Upper lobe of left lung (tissue), 6 donors: Measurements from ENCODE around the gene TMTC2. TPM values are rescaled to one million over a fixed set of nuclear protein-coding genes. Genes with fewer than 3 reads are reported as not detected.

ENCODE experiments used
- ATAC-seq, 2 donors: fragments of 200-7000 bp; cut with Tn5 transposase; one replicate each; pipeline ENCODE4 v1.9.1; 2022; ENCODE audit warnings: mild to moderate bottlenecking in 2 of 2, moderate library complexity in 2 of 2; ENCODE audit not compliant: low FRiP score in 2 of 2
- DNase-seq, 2 donors: peaks; one replicate each; pipeline ENCODE4 v3.0.0-alpha.2; 2019 to 2020
- H3K27ac ChIP-seq, 4 donors: fragments of 200-600 bp; sonication (generic); one replicate each; pipeline ENCODE4 v1.5.1; 2016 to 2019
- H3K27me3 ChIP-seq, 4 donors: fragments of 200-600 bp; sonication (generic); one replicate each; pipeline ENCODE4 v1.5.1; 2017 to 2019
- H3K36me3 ChIP-seq, 4 donors: fragments of 200-600 bp; sonication (generic); one replicate each; pipeline ENCODE4 v1.5.1; 2016 to 2019
- H3K4me1 ChIP-seq, 4 donors: fragments of 200-600 bp; sonication (generic); one replicate each; pipeline ENCODE4 v1.5.1; 2018 to 2019
- H3K4me3 ChIP-seq, 4 donors: fragments of 200-600 bp; sonication (generic); one replicate each; pipeline ENCODE4 v1.5.1; 2017 to 2019; ENCODE audit warnings: mild to moderate bottlenecking in 2 of 4, moderate library complexity in 1 of 4
- H3K9me3 ChIP-seq, 4 donors: fragments of 200-600 bp; sonication (generic); one replicate each; pipeline ENCODE4 v1.5.1; 2018 to 2019
- CTCF ChIP-seq, 6 experiments: fragments of 450-650 bp in 4 of 6; fragments of 200-600 bp in 2 of 6; sonication (generic) in 2 of 6; IDR thresholded peaks; one replicate each; pipeline ENCODE4 v1.5.1; 2016 to 2019; ENCODE audit warnings: antibody characterized with exemption in 6 of 6
- EP300 ChIP-seq, 4 donors: sonication (generic); formaldehyde crosslinking; IDR thresholded peaks; one replicate each; pipeline ENCODE4 v1.5.1; 2017; ENCODE audit warnings: antibody characterized with exemption in 4 of 4, control low read depth in 2 of 4
- POLR2A ChIP-seq, 4 donors: fragments of 450-650 bp; IDR thresholded peaks; one replicate each; pipeline ENCODE4 v1.5.1; 2016 to 2017; ENCODE audit warnings: antibody characterized with exemption in 4 of 4, mild to moderate bottlenecking in 2 of 4
- POLR2AphosphoS5 ChIP-seq, 2 donors: sonication (generic); formaldehyde crosslinking; IDR thresholded peaks; one replicate each; pipeline ENCODE4 v1.5.1; 2017; ENCODE audit warnings: antibody characterized with exemption in 2 of 2
- WGBS, 2 donors: methylation state at CpG; one replicate each; pipeline ENCODE4 v1.1.5; 2017 to 2018; 5-methylcytosine and 5-hydroxymethylcytosine counted together
- total RNA-seq, 6 donors: library from RNA; depleted of rRNA in 4 of 6; stranded (reverse); fragments of >200 nt in 4 of 6; gene quantifications; one replicate each; pipeline versions ENCODE4 v1.1.0 to v1.2.1, GENCODE V29; 2016 to 2021
- donor health status: DM: no; HTN: no; CAD: no; lungs with moderate emphysema.
- donor health status: DM: no; HTN: yes; CAD: no; lungs with severe emphysema.

Gene TMTC2
- total RNA-seq, 6 donors from 2014 or later = 21.2 to 37.7 (median 26.8) TPM

- Histone ChIP-seq H3K36me3 (no peaks in the 10 kb centered on the region), H3K4me1 (no peaks in the 10 kb centered on the region), H3K27ac (no peak overlapping the region), H3K9me3 (no peaks in the 10 kb centered on the region), H3K27me3 (no peaks in the 10 kb centered on the region), H3K4me3 (no peak overlapping the region)
- 85 to 87% methylated on average over 6 of the region's 6 CpGs for WGBS, 2 donors
- ATAC-seq (no peak), DNase-seq (no peak)
- TF ChIP-seq CTCF (IDR thresholded peaks at IDR 0.05) (no peak), EP300 (IDR thresholded peaks at IDR 0.05) (no peak), POLR2AphosphoS5 (IDR thresholded peaks at IDR 0.05) (no peak), POLR2A (IDR thresholded peaks at IDR 0.05) (no peak)
These were observed 390.3 kb downstream of the TMTC2 start for GRCh38 chr12:83077041-83077440.

GRCh38 chr12:83082690-83083276 lies 396.1 kb downstream of the TMTC2 start:
- Histone ChIP-seq H3K27ac (no peak overlapping the region), H3K36me3 (no peaks in the 10 kb centered on the region), H3K9me3 (no peaks in the 10 kb centered on the region), H3K4me1 (no peaks in the 10 kb centered on the region), H3K27me3 (no peaks in the 10 kb centered on the region), H3K4me3 (no peak overlapping the region)
- DNase-seq = no peak
- no peak for ATAC-seq
- TF ChIP-seq CTCF (IDR thresholded peaks at IDR 0.05) = no peak
- no peak for TF ChIP-seq POLR2A (IDR thresholded peaks at IDR 0.05)
- TF ChIP-seq POLR2AphosphoS5 (IDR thresholded peaks at IDR 0.05) = no peak
- TF ChIP-seq EP300 (IDR thresholded peaks at IDR 0.05) = no peak
- WGBS, 2 donors = 52 to 53% methylated on average over 5 of the region's 5 CpGs

- TF ChIP-seq EP300 (IDR thresholded peaks at IDR 0.05) (no peak), POLR2AphosphoS5 (IDR thresholded peaks at IDR 0.05) (no peak), POLR2A (IDR thresholded peaks at IDR 0.05) (no peak), CTCF (IDR thresholded peaks at IDR 0.05) (no peak)
- no peak for ATAC-seq
These were observed 396.9 kb downstream of the TMTC2 start for GRCh38 chr12:83083616-83084015.

GRCh38 chr12:83084516-83085234 lies 398.0 kb downstream of the TMTC2 start:
- H3K36me3 ChIP-seq = no peaks in the 10 kb centered on the region
- H3K4me3 ChIP-seq = no peak overlapping the region
- WGBS, 2 donors = 61 to 70% methylated on average over 3 of the region's 3 CpGs
- H3K27ac ChIP-seq = no peak overlapping the region
- DNase-seq (no peak), ATAC-seq (no peak)
- TF ChIP-seq POLR2A (IDR thresholded peaks at IDR 0.05) (no peak), EP300 (IDR thresholded peaks at IDR 0.05) (no peak), POLR2AphosphoS5 (IDR thresholded peaks at IDR 0.05) (no peak), CTCF (IDR thresholded peaks at IDR 0.05) (no peak)
- no peaks in the 10 kb centered on the region for H3K27me3 ChIP-seq
- no peaks in the 10 kb centered on the region for H3K9me3 ChIP-seq
- no peaks in the 10 kb centered on the region for H3K4me1 ChIP-seq

More at GRCh38 chr12:83083616-83084015, 396.9 kb downstream of the TMTC2 start:
- H3K4me1 ChIP-seq = no peaks in the 10 kb centered on the region
- H3K27me3 ChIP-seq = no peaks in the 10 kb centered on the region
- 57 to 68% methylated on average over 4 of the region's 4 CpGs for WGBS, 2 donors
- no peaks in the 10 kb centered on the region for H3K9me3 ChIP-seq
- DNase-seq = no peak
- H3K27ac ChIP-seq = no peak overlapping the region
- no peaks in the 10 kb centered on the region for H3K36me3 ChIP-seq
- no peak overlapping the region for H3K4me3 ChIP-seq
